Measurements from ENCODE around the gene SCN9A. TPM values are rescaled to one million over a fixed set of nuclear protein-coding genes. Genes with fewer than 3 reads are reported as not detected.
A peak's percentile ranks its signal among the peaks of the same experiment; 100 is the strongest.

SCN9A gene
- total RNA-seq (2021; ENCODE audit: unreplicated experiment) (0.07 TPM), Bru-seq, nascent RNA (percentile 8 among the genes with signal in this experiment), BruChase-seq, experiment 1, labeled RNA remaining after a 6-hour chase (percentile 2 among the genes with signal in this experiment), BruChase-seq, experiment 2, labeled RNA remaining after a 2-hour chase (percentile 8 among the genes with signal in this experiment)
- polyA plus RNA-seq (2012) = not detected in 2 replicates
- long read RNA-seq = 0 reads

- Histone ChIP-seq H3K27me3 (ENCODE audit: insufficient read depth, low read length) (peaks cover 47% of the 10 kb centered on the region), H3K9me3 (ENCODE audit: control insufficient read depth in 1 of 2, insufficient read depth in 1 of 2, low read depth in 1 of 2, low read length in 2 of 2) (no peaks in the 10 kb centered on the region), H4K20me1 (ENCODE audit: insufficient read depth) (no peaks in the 10 kb centered on the region), H3K4me1 (ENCODE audit: control insufficient read depth in 1 of 2, insufficient read depth in 2 of 2, low read length in 2 of 2) (peaks cover 0 to 12% of the 10 kb centered on the region in 2 experiments; a peak in 2 of 4 replicates), H3K27ac (ENCODE audit: low read depth, low read length) (no peak within 1 kb of the TSS), H3K36me3 (ENCODE audit: control insufficient read depth in 1 of 2, insufficient read depth in 2 of 2, low read length in 2 of 2) (no peaks in the 10 kb centered on the region), H3K79me2 (ENCODE audit: insufficient read depth, low read length) (no peaks in the 10 kb centered on the region), H3K4me2 (ENCODE audit: low read length) (peak within 1 kb of the TSS; percentile 72), H3K9me2 (ENCODE audit: insufficient read depth) (no peaks in the 10 kb centered on the region), H3K4me3 (replicated peaks in 1 of 2; ENCODE audit: low read depth in 1 of 2, low read length in 2 of 2) (peak within 1 kb of the TSS; percentile 30 to 40), H3K9ac (ENCODE audit: low read length) (no peak within 1 kb of the TSS), H2AFZ (ENCODE audit: low read depth, low read length, poor library complexity, severe bottlenecking) (peak within 1 kb of the TSS; percentile 22)
- peak; percentile 97 for ATAC-seq
- intact Hi-C loops (cut with micrococcal nuclease) = no loop called here
- BruUV-seq (replicated peaks) = no TSS peak
- DNase-seq (ENCODE audit: low read depth, low spot score) = no peak
- ChIA-PET CTCF (interaction anchor here (0.6 to 1.4 kb wide), 3 partner anchors 9 to 16 kb away, joined by 3 to 5 read pairs (median 3); no protein-coding TSS in a partner anchor), RAD21 (ENCODE audit: low non-redundant PET in 1 of 2, low total read pairs in 2 of 2, uncharacterized antibody in 2 of 2, unreplicated experiment in 2 of 2) (no interaction called here), POLR2A (interaction anchor here (1.2 kb wide), 1 partner anchor 42 kb away, joined by 4 read pairs; no protein-coding TSS in a partner anchor)
- TF ChIP-seq RAD21 (IDR thresholded peaks at IDR 0.05; ENCODE audit: low read depth) (no peak), CBX3 (IDR thresholded peaks at IDR 0.05; ENCODE audit: low read depth) (no peak), SIN3A (IDR thresholded peaks at IDR 0.05; ENCODE audit: low read depth) (no peak), TCF7L2 (IDR thresholded peaks at IDR 0.05; ENCODE audit: borderline replicate concordance, extremely low read depth, insufficient read depth, insufficient read length) (no peak), JUND (IDR thresholded peaks at IDR 0.05) (no peak), EZH2 (IDR thresholded peaks at IDR 0.05) (no peak), SP1 (IDR thresholded peaks at IDR 0.05; ENCODE audit: low read depth) (no peak), YY1 (IDR thresholded peaks at IDR 0.05; ENCODE audit: extremely low read depth, insufficient replicate concordance, low read depth, low read length) (no peak), EGR1 (IDR thresholded peaks at IDR 0.05; ENCODE audit: low read depth) (no peak), ZBTB33 (IDR thresholded peaks at IDR 0.05; ENCODE audit: extremely low read depth, insufficient replicate concordance, low read length) (no peak), ELF1 (IDR thresholded peaks at IDR 0.05; ENCODE audit: borderline replicate concordance, low read depth) (no peak), CTCF (IDR thresholded peaks at IDR 0.05 in 2 of 3, conservative IDR thresholded peaks at IDR 0.05 in 1 of 3; ENCODE audit: borderline replicate concordance in 1 of 3, insufficient read depth in 1 of 3, low read depth in 2 of 3, low read length in 2 of 3) (no peak), CEBPB (IDR thresholded peaks at IDR 0.05; ENCODE audit: low read depth) (no peak), SRF (IDR thresholded peaks at IDR 0.05; ENCODE audit: low read depth) (no peak)
Measured at GRCh38 chr2:166375736-166376487, at the start of gene SCN9A. Gene SCN9A, minus strand, starts transcription at chr2:166375944. Its CDS starts 64,188 bp downstream, at chr2:166311756.
